Measurements from ENCODE around the gene TTLL5.

TTLL5 gene

DNA sequence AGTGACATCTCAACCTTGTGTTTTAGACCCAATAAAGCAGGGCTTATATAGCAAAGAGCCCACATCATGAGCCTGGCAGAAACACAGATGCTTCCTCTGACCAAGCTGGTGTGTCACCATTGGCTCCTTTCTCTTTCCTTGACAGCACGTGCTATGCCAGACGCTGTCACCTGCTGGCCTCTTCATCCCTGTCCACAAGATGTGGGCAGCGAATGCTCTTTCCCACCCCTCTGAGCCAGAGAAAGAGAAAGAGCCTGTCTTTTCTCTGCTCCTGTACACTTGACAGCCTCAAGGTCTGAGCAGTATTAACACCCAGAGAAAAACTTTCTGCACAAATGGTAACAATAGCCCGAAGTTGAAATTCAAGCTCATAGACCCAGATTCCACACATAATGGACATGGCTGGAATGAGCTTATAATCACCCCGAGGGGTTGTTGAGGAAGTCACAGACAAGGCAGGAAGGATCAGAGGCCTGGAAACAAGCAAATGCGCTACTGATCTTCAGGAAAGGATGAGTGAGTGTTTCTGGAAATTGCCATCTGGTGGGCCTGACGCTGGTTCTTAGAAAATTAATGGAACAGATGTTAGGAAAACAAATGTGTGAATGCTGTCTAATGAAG lies 311.9 kb downstream of the TTLL5 start:
- no peak for DNase-seq

DNA sequence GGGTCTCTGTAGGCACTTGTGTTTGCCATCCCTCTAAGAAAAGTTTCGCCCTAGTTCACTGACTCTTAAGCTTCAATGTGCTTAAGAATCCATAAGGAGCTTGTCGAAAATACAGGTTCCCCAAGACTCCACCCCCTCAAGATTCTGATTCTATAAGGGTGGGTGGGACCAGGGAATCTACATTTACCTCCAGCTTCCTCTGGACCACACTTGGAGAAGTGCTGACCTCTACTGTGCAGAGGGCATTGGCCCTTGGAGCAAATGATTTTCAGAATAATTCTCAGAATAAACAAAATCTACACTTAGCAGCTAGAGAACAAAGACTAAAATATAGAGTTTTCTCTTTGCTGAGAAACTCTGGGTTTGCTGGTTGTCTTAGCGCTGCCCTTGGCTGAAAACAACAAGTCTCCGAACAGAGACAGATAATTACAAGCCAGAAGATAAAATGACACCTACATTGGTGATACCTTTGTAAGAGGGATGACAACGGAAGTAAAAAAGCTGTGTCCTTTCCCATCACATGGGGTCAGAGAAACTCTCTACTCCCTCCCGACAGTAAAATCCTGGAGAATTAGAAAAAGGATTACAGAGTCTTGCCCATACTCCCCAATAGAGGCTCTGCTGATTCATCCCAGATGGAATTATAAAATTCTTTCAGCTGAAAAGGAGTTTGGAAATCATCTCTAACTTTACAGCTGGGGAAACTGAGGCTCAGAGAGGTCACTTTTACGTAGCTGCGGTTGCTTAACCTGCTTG lies 316.0 kb downstream of the TTLL5 start:
- peak; percentile 5 for DNase-seq

DNA sequence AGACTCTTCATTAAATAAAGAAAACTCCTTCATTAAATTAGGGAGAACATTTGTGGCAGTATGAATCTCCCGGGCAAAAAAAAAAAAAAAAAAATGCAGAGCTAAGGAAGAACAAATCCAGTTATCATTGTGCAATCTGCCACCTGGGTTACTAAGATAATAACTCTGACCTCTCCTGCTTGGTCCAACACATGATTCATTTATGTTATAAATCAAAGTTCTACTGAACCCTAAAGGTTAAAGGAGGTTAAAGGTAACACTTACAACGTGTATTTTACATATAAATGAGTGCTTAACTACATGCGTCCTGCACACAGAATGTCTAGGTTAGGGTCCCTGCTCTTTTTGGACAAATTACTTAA lies 316.5 kb downstream of the TTLL5 start:
- DNase-seq = no peak

DNA sequence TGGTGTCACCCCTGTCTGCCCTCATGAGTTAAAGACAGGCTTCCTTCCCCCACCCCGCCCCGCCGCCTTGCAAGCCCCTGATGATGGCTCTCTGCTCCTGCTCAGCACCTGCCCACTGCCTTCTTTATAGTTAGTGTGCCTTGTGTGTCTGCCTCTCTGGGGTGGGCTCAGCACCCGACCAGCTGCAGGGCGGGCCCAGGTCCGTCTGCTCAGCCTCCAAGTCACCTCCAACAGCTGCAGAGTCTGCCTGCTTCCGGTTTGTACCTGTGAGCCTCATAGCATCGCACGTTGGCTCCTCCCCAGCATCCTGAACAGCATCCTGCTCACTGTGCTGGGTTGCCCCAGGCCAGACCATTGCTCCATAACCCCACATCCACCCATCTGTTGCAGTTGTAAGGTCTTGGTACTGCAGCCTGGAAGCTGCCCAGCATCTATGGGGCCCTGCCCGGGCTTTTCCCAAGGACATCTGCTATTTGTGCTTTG lies 317.2 kb downstream of the TTLL5 start:
- no peak for DNase-seq

DNA sequence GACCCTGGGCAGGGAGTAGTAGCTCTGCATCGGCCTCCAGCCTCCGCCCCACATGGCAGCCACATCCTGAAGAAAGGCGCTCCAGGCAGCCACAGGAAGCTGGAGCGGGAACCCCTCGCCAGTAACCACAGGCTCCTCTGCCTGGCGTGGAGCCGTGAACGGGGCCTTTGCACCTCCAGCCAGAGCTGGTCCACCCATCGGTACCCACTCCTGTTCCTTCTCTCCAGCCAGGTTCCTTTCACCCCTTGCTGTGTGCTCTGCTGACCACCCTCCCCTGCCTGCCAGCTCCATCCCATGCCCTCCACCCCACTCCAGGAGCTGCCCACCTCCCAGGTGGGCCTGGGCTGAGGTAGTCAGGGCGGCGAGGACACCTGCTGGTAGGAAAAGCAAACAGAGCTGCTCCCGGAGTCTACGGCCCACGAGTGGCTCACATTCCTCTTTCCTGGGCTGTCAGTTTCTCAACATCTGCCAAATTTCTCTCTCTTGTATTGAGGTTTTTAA lies 318.1 kb downstream of the TTLL5 start:
- peak; percentile 47 for DNase-seq

DNA sequence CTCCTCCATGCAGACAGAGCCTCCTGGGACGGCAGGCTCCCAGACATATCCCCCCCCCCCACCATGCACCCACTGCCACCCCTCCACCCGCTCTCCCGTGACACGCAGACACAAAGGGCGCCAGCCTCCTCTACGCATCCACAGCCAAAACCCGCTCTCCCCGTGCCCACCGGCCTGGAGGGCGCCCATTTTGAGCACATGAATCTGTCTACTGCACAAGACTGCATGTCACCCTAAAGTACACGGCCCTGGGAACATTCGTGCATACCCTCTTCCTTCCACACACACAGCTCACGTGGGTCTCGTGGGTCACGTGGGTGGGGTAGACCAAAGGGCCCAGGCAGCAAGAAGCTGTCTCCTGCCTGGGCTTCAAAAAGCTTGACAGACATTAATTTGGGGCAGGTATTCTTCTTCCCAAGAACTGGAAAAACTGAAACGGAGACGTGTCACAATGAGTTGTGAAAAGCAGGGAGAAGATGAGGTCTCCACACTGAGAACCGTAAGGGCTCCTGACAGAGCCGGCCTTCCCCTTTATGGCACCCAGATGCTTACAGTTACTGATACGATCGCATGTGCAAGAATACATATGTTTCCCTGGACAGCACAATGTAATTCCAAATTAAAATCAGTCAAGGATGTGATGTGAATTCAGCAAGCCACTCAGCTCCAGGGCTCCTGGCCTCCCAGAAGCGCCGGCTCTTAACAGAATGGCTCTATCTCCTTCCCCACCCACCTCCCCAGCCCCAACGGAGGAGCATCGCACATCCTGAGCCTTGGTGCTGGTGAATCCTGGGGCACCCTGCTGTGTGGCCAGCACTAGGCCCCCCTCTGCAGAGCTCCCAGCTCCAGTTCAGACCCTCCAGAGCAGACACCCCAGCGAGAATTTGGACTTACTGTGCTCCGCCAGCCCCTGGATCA lies 318.9 kb downstream of the TTLL5 start:
- DNase-seq = peak; percentile 32

DNA sequence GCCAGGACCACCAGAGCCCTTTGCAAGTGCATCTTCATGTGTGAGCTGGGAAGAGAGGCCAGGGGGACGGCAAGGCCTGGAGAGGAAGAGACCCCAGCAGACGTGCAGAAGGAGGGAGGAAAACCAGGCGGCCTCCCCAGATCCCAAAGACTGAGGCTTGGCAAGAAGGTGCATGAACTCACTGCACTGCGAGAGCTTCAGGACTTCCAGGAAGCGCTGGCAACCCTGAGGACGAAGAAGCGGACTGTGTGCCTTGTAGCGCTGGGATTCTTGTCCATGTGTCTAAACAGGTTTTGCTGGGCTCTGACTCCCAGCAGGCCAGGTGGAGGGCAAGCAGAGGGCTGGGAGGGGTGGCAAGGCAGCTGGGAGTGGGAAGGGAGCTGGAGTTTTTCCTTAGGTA lies 319.8 kb downstream of the TTLL5 start:
- DNase-seq = no peak

DNA sequence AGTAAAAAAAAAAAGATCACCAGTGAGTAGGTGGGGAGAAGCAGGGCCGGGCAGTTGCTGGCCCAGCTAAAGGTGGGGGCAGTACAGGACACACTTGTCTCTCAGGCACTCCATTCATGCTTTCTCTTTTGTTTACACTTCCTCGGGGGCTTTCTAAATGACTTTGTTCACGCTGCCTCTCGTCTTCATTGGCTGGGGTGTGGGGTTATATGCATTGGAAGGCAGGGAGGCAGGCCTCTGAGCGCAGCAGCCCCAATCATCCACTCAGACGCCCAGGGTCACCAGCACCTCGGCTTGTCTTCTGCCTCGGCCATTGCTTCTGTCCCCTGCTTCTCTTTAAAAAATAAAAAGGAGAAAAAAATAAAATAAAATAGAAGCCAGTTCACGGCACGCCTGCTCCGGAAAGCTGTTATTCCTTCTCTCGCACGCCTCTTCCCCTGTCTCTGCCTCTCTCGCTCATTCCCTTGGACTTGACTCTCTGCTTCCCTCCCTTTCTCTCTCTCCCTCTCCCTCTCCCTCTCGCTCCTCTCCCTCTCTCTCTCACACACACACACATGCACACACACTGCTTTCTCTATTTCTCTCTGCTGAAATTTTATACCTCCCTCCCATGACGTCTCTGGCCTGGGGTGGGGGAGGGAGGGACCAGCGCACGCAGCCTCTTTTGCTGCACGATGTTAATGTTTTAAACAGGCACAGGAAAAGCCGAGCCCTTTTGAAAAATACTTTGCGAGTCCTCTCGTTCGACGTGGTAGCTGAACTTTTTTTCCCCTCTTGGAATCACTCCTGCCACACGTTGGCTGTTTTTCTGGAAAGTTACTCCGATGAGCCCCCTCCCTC lies 320.6 kb downstream of the TTLL5 start, which contains the start of gene TGFB3:
TGFB3 (minus strand) TSS at position 570 of the 840 bp plus-strand sequence. CDS start 1,102 bp downstream, outside the sequence.
- DNase-seq = peak; percentile 73

DNA sequence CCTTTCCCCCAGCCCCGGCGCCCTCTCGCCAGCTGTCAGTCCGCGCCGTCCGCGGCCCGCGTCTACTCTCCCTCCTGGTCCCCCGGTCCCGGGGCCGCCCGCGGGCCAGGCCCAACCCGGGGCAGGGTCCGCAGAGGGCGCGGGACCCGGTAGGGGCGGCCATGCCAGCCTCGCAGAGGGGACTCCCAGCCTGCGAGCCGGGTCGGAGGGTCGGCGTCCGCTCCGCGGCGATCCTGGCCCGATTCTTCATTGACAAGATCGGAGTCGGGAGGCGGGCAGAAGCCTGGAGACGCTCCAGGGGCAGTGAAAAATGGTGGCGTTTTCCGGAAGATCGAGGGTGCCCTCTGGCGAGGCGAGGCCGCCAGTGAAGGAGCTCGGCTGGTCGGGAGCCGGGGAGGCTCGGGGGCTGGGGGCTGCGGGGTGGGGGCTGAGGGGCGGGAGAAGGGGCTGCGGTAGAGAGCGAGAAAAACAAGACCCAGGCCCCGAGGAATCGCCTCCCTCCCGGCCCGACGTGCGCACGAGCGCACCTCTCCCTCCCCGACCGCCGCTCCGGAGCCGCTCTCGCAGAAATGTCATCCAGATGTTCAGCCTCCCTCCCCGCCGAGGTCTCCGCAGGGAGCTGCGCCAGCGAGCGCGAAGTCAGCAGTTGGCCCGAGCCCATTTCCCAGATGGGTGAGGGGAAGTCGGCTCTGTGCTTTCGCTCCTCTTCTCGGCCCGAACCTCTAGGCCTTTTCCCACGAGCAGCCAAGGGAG lies 321.4 kb downstream of the TTLL5 start:
- DNase-seq = peak; percentile 87

DNA sequence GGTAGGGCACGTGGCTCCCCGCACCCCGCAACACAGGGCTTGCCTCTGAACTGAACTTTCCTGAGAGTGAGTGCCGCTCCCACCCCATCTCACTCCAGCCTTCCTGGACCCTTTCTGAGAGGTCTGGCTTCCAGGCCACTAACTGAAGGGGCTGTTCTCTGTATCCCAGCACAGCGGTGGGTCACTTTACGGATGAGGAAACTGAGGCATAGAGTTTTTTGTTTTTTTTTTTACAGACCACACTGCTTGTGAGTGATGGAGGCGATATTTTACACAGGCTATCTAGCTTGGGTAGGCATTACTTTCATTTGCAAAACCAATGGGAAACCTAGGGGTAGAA lies 321.9 kb downstream of the TTLL5 start:
- DNase-seq = no peak

DNA sequence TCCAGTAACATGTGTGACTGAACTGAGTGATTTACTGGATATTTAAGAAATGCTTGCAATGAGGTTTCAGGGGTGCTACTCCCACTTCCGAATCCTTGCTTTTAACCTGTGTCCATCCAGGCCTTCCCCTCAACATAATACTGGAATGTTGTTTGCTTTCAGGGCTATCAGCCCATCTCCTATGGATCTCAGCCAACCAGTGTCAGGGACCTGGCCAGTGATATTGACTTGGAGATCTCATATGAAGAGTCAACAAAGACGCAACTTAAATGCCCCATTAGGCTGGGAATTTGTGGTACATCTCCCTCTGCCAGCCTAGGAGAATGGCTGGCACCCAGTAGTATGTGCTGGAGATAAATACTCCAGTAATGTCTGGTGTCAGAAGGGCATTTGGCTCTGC lies 323.6 kb downstream of the TTLL5 start:
- DNase-seq = no peak

DNA sequence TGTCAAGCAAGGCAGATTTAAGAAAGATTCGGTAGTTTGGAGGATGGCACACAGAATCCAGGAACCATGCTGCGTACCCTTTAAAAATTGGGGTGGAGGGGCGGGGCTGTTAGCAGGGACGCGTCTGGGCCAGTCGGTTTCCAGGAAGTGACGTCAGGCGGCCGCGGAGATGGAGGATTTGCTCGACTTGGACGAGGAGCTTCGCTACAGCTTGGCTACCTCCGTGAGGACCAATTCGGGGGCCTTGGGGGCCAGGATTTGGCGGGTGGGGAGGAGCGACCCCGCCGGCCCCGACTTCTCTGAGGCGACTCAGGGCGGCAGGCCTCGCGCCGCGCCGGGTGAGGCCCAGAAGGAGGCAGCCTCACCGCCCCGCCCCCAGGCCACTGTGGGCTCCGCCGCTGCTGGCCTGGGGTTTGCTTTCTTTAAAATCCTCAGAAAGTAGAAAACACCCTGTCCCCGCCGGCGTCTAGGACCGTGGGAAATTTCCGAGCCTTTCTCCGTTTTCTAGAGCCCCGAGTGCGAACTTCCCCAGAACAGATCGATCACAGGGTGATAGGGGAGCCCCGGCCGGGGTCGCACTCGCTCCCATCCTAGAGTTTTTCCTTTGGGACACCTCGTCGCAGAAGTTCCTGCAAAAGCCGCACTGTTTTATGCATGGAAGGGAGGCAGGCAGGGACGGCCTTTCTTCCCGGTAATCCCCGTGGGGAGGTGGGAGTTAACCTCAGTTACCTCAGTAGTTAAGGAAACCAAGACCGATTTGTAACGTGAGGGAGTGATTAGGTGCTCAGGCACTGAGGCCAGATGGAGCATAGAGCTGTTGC lies 324.8 kb downstream of the TTLL5 start, which contains the start of gene IFT43:
IFT43 (plus strand) TSS at position 146 of the 821 bp plus-strand sequence; CDS start at position 170, 24 bp downstream.
- DNase-seq = peak; percentile 91

DNA sequence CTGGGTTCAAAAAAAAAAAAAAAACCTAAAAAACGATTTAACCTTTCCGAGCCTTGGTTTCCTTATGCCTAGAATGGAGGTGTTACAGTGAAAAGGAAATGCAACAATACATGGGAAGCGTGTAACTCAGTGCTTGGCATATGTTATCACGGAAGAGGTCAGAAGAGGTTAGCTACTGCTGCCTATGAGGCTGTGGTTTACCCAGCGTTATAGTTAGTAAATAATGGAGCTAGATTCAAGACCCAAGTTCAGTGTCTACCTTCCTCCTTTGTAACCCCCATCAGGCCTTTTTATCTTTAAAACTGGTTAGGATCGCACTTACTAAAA lies 325.4 kb downstream of the TTLL5 start:
- no peak for DNase-seq

DNA sequence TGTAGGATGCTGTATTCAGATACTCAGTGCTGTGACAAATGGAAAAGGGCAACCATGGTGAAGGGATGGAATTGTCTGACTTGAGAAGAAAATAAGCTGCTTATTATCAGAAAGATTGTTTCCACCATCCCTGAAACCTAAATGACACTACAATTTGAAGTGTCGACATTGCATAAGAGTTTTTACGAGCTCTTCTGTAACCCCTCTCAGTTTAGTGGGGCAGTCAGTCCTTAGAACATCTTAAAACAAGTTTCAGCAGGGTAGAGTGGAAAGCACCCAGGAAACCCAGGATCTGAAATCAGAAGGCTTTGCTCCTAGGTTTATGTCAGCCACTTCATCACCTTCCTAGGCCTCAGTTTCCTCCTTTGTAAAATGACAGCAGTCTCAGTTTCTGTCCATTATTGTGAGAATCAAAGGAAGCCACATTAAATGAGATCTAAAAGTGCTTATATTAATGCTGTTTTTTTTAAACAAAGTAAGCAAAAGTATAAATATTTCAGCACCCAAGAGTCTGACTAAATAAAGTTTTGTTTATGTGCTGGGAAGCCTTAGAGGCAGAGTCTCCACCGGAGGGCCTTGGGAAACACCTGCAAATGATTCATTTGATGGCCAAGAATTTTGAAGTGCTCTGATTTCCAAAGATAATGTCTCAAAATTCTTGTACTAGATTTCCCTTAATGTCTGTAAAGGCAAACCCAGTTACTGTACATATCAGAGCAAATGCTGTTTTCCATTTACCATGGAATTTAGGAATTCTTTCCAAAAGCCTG lies 326.3 kb downstream of the TTLL5 start:
- DNase-seq = no peak

DNA sequence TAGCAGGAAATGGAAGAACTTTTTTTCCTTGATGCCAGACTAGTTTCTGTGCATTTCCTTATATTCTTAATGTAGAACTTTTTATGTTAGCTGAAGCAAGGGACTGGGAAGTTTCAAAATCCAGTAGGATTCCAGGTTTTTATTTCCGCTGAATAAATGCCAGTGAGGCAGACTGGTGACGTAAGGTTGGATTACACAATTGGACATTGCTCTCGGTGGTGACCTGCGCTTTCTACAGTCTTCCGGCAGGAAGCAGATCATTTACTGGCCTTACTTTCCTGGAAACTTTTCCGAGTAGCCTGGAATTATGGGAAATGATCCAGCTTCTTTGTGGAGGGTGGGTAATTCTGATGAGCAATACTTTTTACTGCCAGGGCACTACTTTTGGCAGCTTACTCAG lies 328.1 kb downstream of the TTLL5 start:
- DNase-seq = no peak

DNA sequence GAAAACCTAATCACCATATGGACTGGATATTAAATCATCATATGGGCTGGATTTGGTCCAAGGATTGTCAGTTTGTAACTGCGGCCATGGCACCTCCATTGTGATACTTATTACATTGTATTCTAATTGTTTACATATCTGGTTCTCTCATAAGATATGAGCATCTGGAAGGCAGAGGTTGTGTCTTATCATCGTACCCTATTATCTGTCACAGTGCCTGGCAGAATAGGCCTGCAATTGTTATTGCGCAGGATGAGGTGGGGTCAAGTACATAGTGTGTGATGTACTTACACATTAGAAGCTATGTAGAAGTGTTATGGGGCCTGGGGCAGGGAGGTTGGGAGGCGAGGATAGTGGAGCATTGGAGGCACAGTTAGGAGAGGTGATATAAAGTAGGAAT lies 329.3 kb downstream of the TTLL5 start:
- DNase-seq = no peak

DNA sequence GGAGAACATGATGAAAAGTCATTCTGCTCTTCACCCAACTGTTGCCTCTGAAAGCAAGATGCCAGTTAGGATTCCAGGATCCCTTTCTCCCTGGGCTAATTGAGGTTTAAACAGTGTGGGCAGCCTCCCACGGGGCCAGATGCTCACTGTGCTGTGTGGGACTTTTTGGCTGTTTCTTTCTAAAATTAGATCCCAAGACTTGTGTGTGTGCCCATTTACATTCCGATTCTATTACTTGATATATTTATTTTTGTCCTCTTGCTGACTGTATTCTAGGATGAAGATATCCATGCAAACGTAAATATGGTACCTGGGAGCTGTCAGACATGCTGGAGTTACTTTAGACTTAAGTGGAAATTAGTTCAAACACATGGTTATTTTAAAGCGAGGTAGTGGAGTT lies 330.7 kb downstream of the TTLL5 start:
- no peak for DNase-seq

DNA sequence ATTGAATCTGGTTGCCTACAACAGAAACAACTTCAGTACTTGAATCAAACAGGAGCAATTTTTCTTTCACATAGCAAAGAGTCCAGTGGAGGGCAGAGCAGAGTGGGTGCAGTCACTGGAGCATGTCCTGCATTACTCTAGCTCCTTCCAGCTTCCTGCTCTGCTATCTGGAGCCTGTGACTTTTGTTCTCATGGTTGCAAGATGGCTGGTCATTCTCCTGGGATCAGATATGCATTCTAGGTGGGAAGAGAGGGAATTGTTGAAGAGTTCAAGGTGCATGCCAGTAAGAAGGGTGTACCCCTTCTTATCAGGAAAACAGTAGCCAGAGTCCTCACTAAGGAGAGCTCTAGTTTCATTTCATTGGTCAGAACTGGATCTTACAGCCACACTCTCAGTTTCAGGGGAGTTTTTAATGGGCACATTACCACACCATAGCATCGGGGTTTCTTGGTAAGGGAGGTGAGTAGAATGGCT lies 332.6 kb downstream of the TTLL5 start:
- no peak for DNase-seq

DNA sequence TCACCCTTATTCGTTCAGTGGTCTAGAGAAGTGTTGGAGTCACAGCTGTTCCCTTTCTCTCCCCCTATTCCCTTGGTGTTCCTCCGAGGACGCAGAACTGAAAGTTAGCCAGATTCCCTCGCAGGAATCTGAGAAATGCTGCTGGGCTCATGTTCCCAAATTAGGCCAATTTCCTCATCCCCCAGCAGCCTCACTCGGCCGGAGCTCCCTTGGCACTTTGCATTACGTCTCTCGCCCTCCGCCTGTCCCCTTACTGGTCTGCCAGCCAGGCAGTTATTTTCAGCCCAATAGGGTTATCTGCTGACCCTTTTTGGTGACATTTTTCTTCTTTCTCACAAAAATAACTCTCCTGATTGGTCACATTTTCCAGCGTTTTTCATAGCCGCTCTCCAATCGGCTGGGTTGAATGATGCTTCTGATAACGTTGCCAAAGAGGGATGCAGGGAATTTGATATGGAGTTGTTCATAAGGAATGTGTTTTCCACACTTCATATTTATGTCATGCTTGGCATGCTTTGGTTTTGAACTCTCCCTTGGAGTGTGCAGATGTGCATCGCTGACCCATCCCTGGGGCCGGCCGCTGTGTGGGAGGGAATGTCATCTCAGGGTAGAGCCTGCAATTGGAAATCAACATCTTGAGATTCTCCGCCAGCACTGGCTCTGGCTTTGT lies 334.5 kb downstream of the TTLL5 start:
- no peak for DNase-seq
